Astrocyte (in vitro differentiated cells and primary cell): ENCODE measurements around the gene DCP2. TPM values are rescaled to one million over a fixed set of nuclear protein-coding genes. Genes with fewer than 3 reads are reported as not detected.
A peak's percentile ranks its signal among the peaks of the same experiment; 100 is the strongest.

Source experiments
- DNase-seq: peaks from one replicate; pipeline ENCODE4 v3.0.0-alpha.2; 2010; ENCODE audit warnings: low read depth
- FAIRE-seq: peaks from 2 replicates; lab custom pipeline; 2011; peaks lifted over from hg19 to GRCh38; lab: Jason Lieb, UNC
- H2AFZ ChIP-seq: 2 replicates; pipeline ENCODE4 v1.6.0; 2012; ENCODE audit warnings: low read depth, low read length, inconsistent platforms
- H3K27ac ChIP-seq: 2 replicates; pipeline ENCODE4 v1.5.1; 2011; ENCODE audit warnings: low read depth, low read length, inconsistent platforms
- H3K27me3 ChIP-seq: 2 replicates; pipeline ENCODE4 v1.6.0; 2011; ENCODE audit warnings: low read length, inconsistent platforms; ENCODE audit not compliant: insufficient read depth
- H3K36me3 ChIP-seq: 2 replicates; pipeline ENCODE4 v1.5.1; 2011; ENCODE audit warnings: low read length, inconsistent platforms; ENCODE audit not compliant: insufficient read depth
- H3K4me1 ChIP-seq: 2 replicates; pipeline ENCODE4 v1.5.1; 2011; ENCODE audit warnings: low read length, inconsistent platforms; ENCODE audit not compliant: insufficient read depth
- H3K4me2 ChIP-seq: 2 replicates; pipeline ENCODE4 v1.6.0; 2012; ENCODE audit warnings: low read length, inconsistent platforms
- H3K4me3 ChIP-seq: 2 replicates; pipeline ENCODE4 v1.5.1; 2011; ENCODE audit warnings: low read depth, mild to moderate bottlenecking, low read length, inconsistent platforms; ENCODE audit not compliant: insufficient read depth
- H3K79me2 ChIP-seq: 2 replicates; pipeline ENCODE4 v1.6.0; 2012; ENCODE audit warnings: mild to moderate bottlenecking, low read length, inconsistent platforms; ENCODE audit not compliant: insufficient read depth
- H3K9ac ChIP-seq: 2 replicates; pipeline ENCODE4 v1.6.0; 2012; ENCODE audit warnings: mild to moderate bottlenecking, low read length, inconsistent platforms
- H3K9me3 ChIP-seq: 2 replicates; pipeline ENCODE4 v1.5.1; 2012; ENCODE audit warnings: low read depth, mild to moderate bottlenecking, low read length, inconsistent platforms; ENCODE audit not compliant: insufficient read depth
- H4K20me1 ChIP-seq: 2 replicates; pipeline ENCODE4 v1.6.0; 2012; ENCODE audit warnings: low read length, inconsistent platforms; ENCODE audit not compliant: insufficient read depth
- H3K27ac Mint-ChIP-seq: one replicate; pipeline ENCODE4 v1.8.0; 2021; ENCODE audit warnings: mild to moderate bottlenecking, mixed read lengths; ENCODE audit not compliant: unreplicated experiment
- H3K27me3 Mint-ChIP-seq: one replicate; pipeline ENCODE4 v1.8.0; 2021; ENCODE audit warnings: low read depth, mixed read lengths; ENCODE audit not compliant: unreplicated experiment
- H3K36me3 Mint-ChIP-seq: one replicate; pipeline ENCODE4 v1.8.0; 2021; ENCODE audit warnings: low read depth, mixed read lengths; ENCODE audit not compliant: unreplicated experiment
- H3K4me1 Mint-ChIP-seq: one replicate; pipeline ENCODE4 v1.8.0; 2021; ENCODE audit warnings: low read depth, mixed read lengths; ENCODE audit not compliant: unreplicated experiment
- H3K4me3 Mint-ChIP-seq: one replicate; pipeline ENCODE4 v1.8.0; 2021; ENCODE audit warnings: mild to moderate bottlenecking, moderate library complexity, mixed read lengths; ENCODE audit not compliant: unreplicated experiment
- H3K9me3 Mint-ChIP-seq: one replicate; pipeline ENCODE4 v1.8.0; 2021; ENCODE audit warnings: mild to moderate bottlenecking, mixed read lengths; ENCODE audit not compliant: unreplicated experiment
- CTCF ChIP-seq: IDR thresholded peaks from 2 replicates; pipeline ENCODE4 v1.5.1; 2011; ENCODE audit warnings: low read depth, mild to moderate bottlenecking, inconsistent platforms, low read length, moderate library complexity; ENCODE audit not compliant: insufficient read depth
- EZH2 ChIP-seq: IDR thresholded peaks from 2 replicates; pipeline ENCODE4 v1.6.1; 2012; ENCODE audit warnings: mild to moderate bottlenecking, low read length, inconsistent platforms; ENCODE audit not compliant: insufficient read depth
- total RNA-seq: library from RNA; stranded (reverse); gene quantifications from 2 replicates; pipeline ENCODE4 v1.2.1, GENCODE V29; 2021

DCP2 gene
- total RNA-seq, 1 donor from 2014 or later, result 48.9 TPM

GRCh38 chr5:112995764-112996618 lies 19.4 kb downstream of the DCP2 start:
- Histone ChIP-seq H3K9ac (no peak overlapping the region), H3K79me2 (peaks cover 56% of the 10 kb centered on the region), H3K4me1 (peaks cover 10% of the 10 kb centered on the region), H3K4me3 (no peak overlapping the region), H3K9me3 (no peaks in the 10 kb centered on the region), H3K27me3 (no peaks in the 10 kb centered on the region), H2AFZ (no peak overlapping the region), H3K36me3 (peaks cover 10% of the 10 kb centered on the region), H3K4me2 (no peak overlapping the region), H4K20me1 (peaks cover 4% of the 10 kb centered on the region), H3K27ac (no peak overlapping the region)
- no peak for DNase-seq
- TF ChIP-seq EZH2 (no peak), CTCF (peak; percentile 97)
- peaks cover 19% of the 10 kb centered on the region for H3K4me1 Mint-ChIP-seq
- FAIRE-seq, result peak; percentile 66
- peaks cover 4% of the 10 kb centered on the region for H3K36me3 Mint-ChIP-seq
- no peaks in the 10 kb centered on the region for H3K9me3 Mint-ChIP-seq
- H3K27ac Mint-ChIP-seq, result no peak overlapping the region
- no peak overlapping the region for H3K4me3 Mint-ChIP-seq
- H3K27me3 Mint-ChIP-seq, result no peaks in the 10 kb centered on the region

GRCh38 chr5:112996830-112997374 lies 20.3 kb downstream of the DCP2 start:
- Histone ChIP-seq H3K4me1 (peaks cover 10% of the 10 kb centered on the region), H3K4me2 (no peak overlapping the region), H3K36me3 (peaks cover 14% of the 10 kb centered on the region), H2AFZ (no peak overlapping the region), H4K20me1 (peaks cover 4% of the 10 kb centered on the region), H3K9ac (no peak overlapping the region), H3K9me3 (no peaks in the 10 kb centered on the region), H3K79me2 (peaks cover 47% of the 10 kb centered on the region), H3K27ac (no peak overlapping the region), H3K27me3 (no peaks in the 10 kb centered on the region), H3K4me3 (no peak overlapping the region)
- Mint-ChIP-seq H3K4me1 (peaks cover 19% of the 10 kb centered on the region), H3K27ac (no peak overlapping the region), H3K4me3 (no peak overlapping the region), H3K36me3 (peaks cover 6% of the 10 kb centered on the region), H3K27me3 (no peaks in the 10 kb centered on the region), H3K9me3 (no peaks in the 10 kb centered on the region)
- TF ChIP-seq CTCF (no peak), EZH2 (no peak)
- peak; percentile 23 for FAIRE-seq
- DNase-seq, result no peak

GRCh38 chr5:112998296-112998695 lies 21.7 kb downstream of the DCP2 start:
- H3K4me2 ChIP-seq, result no peak overlapping the region
- peaks cover 19% of the 10 kb centered on the region for H3K4me1 Mint-ChIP-seq
- peaks cover 6% of the 10 kb centered on the region for H3K36me3 Mint-ChIP-seq
- FAIRE-seq (no peak), DNase-seq (no peak)
- no peaks in the 10 kb centered on the region for H3K9me3 ChIP-seq
- TF ChIP-seq CTCF (no peak), EZH2 (no peak)
- no peaks in the 10 kb centered on the region for H3K27me3 ChIP-seq
- H3K4me1 ChIP-seq, result peaks cover 10% of the 10 kb centered on the region
- H3K79me2 ChIP-seq, result peaks cover 39% of the 10 kb centered on the region
- H3K9me3 Mint-ChIP-seq, result no peaks in the 10 kb centered on the region
- H3K36me3 ChIP-seq, result peaks cover 8% of the 10 kb centered on the region
- no peak overlapping the region for H2AFZ ChIP-seq
- no peak overlapping the region for H3K27ac ChIP-seq
- H3K27me3 Mint-ChIP-seq, result no peaks in the 10 kb centered on the region
- H4K20me1 ChIP-seq, result peaks cover 4% of the 10 kb centered on the region
- no peak overlapping the region for H3K4me3 Mint-ChIP-seq
- no peak overlapping the region for H3K9ac ChIP-seq
- H3K27ac Mint-ChIP-seq, result no peak overlapping the region
- no peak overlapping the region for H3K4me3 ChIP-seq
